Right lobe of liver (tissue), 4 donors: Measurements from ENCODE around the gene ZSCAN12.

ENCODE experiments used
- CTCF ChIP-seq, 4 donors: fragments of 200-600 bp in 3 of 4; fragments of 450-650 bp in 1 of 4; IDR thresholded peaks; one replicate each; pipeline versions ENCODE4 v1.5.1 to v1.8.0; 2016 to 2022; ENCODE audit warnings: antibody characterized with exemption in 4 of 4, mild to moderate bottlenecking in 2 of 4
- POLR2A ChIP-seq: fragments of 450-650 bp; IDR thresholded peaks from one replicate; pipeline ENCODE4 v1.6.1; 2017; ENCODE audit warnings: antibody characterized with exemption, mild to moderate bottlenecking
- donor health status: DM: no; HTN: no; CAD: no.
- donor health status: DM: no; HTN: no; CAD: no.
- donor health status: DM: no; HTN: yes; CAD: no.

DNA sequence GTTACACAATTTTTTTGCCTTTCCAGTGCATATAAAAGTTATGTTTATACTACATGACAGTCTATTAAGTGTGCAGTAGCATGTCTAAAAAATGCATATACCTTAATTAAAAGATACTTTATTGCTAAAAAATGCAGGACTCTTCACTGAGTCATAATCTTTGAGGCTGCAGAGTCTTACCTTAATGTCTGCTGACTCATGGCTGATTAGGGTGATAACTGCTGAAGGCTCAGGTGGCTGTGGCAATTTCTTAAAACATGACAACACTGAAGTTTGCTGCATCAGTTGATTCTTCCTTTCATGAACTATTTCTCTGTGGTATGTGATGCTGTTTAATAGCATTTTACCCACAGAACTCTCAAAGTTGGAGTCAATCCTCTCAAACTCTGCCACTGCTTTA lies 24.6 kb upstream of the ZSCAN12 start:
- TF ChIP-seq CTCF (IDR thresholded peaks at IDR 0.05): no peak
- no peak for TF ChIP-seq POLR2A
